EL (cell line): ENCODE data around the gene CAPZB.

Experiments used
- DNase-seq: peaks from one replicate; pipeline ENCODE4 v3.0.0-alpha.2; 2016

CAPZB gene

DNA sequence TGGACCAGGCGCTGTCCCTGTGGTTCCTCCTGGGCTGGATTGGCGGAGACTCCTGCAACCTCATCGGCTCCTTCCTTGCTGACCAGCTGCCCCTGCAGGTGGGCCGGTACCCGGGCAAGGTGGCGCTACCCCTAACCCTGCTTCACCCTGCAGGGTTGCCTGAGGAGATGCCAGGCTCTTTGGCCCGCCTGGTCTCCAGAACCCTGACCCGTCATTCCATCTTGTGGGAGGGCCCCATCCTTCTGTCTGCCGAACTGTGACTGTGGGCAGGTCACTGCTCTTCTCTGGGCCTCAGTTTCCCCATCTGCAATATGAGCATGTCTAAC lies 160.7 kb downstream of the CAPZB start:
- no peak for DNase-seq

DNA sequence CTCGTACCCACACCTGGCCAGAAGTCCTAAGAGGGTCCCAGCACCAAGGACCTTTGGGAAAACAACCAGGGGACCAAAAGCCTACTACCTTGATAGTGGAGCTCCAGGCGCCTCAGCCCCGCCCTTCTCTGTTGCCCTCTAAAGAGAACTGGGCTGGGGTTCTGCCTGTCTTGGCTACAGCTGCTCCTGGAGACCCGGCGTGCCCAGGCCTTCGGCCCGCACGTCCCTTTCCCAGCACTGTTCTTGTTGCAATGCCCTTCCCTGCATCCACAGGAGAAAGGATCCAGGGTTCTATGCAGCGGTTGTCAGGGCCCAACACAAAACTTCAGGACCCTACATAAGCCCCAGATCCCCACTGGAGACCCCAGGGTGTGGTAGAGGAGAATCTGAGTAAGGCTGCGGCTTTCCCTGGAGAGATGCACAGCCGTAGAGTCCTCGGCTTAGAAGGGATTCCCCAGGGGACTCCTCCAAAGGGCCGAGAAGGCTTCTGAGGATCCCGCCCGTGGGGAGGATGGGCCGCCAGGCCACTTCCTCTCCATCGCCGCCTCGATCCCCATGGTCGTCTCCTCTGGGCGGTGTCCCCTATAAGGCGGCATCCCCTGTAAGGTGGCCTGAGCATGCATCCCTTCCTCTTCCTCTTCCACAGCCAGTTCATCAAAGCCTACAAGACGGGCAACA lies 161.2 kb downstream of the CAPZB start:
- DNase-seq: no peak

DNA sequence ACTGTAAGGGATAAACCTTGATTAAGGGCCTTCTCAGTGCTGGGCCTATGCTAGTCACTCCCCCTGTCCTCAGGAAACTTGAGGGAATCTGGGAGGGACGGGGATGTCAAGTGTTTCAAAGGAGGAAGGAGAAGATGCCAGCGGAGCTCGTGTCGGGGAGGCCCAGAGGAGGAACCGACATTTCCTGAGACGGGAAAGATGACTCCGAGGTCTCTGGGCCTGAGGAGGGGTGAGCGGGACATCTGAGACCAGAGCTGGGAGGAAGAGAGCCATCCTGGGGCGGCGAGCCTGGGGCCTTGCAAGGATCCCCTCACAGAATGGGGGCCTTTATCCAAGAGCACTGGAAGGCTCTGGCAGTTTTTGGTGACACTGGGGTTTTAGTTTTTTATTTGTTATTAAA lies 162.9 kb downstream of the CAPZB start:
- DNase-seq: no peak

DNA sequence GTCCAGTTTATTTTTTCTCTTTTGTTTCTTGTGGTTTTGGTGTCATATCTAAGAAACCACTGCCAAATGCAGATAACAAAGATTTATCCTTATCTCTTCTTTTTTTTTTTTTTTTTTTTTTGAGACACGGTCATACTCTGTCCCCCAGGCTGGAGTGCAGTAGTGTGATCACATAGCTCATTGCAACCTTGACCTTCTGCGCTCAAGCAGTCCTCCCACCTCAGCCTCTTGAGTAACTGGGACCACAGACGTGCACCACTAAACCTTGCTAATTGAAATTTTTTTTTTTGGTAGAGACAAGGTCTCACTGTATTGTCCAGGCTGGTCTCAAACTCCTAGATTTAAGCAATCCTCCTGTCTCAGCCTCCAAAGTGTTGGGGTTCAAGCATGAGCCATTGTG lies 164.3 kb downstream of the CAPZB start:
- DNase-seq: no peak

DNA sequence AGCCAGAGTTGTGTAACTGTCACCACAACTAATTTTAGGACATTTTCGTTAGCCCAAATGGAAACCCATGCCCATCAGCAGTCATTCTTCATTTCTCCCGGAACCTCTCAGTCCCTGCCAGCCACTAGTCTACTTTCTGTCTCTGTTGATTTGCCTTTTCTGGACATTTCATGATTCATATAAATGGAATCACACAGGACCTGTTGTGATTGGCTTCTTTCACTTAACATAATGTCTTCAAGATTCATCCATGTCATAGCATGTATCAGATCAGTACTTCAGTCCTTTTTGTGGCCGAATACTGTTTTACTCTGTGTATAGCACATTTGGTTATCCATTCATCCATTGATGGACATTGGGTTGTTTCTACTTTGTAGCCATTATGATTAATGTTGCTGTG lies 166.1 kb downstream of the CAPZB start:
- DNase-seq: no peak

DNA sequence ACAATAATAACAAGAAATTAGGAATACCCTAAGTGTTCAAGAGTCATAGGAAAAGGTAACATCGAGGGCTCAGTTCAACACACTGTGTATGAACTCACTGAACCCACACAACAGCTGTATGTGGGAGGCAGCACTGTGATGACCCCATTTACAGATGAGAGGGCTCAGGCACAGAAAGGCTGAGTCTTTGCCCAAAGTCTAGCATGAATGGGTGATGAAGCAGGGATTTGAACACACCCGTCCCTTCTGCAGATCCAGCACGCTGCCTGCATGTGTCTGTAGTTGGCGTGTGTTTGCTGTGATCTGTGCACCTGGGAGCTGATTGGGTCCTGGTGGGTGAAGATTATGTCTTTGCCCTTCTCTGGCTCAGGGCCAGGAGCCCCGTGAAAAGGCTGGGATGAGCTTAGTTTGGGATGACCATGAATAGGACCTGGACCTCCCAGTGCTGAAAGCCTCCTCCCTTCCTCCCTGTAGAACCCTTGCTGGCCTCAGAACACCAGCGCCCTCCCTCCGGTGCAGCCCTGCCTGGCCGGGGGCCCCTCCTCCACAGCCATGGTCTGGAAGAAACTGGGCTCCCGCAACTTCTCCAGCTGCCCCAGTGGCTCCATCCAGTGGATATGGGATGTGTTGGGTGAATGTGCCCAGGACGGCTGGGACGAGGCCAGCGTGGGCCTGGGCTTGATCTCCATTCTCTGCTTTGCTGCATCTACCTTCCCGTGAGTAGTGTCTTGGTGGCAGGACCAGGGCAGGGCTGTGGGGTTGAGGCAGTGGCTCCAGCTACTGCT lies 168.0 kb downstream of the CAPZB start:
- no peak for DNase-seq

DNA sequence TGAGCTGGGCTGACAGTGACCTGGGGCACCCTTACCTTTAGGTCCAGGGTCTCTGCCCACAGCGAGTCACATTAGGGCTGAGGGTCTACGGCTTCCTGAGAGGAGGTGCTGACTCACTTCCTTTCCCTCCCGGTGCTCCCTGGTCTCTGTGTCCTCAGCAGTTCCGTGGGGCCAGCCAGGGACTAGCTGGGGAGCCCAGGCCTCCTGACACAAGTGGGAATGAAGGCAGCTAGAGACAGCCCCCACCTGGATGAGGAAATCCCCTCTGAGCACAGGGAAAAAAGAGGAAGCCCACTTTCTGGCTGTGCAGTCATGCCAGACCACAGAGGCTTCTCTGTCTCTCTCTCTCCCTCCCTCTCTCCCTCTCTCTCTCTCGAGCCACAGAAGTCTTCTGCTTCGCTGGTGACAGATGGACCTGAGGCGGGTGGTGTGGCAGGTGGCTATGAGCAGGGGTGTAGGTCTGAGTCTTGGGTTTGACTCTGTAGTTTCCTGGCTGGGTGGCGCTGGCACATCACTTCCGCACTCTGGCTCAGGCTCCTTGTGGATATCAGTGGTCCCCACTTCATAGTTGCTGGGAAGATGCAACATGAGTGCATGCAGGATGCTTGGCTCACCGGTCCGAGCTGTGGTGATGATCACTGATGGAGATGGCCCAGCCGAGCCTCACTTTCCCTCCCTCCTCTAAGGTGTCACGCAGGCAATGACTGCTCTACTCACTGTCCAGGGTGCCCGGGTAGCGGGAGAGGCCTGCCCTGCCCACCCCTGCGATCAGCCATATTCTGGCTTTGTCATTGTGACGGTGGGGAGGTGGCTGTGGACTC lies 169.8 kb downstream of the CAPZB start:
- peak; percentile 73 for DNase-seq

DNA sequence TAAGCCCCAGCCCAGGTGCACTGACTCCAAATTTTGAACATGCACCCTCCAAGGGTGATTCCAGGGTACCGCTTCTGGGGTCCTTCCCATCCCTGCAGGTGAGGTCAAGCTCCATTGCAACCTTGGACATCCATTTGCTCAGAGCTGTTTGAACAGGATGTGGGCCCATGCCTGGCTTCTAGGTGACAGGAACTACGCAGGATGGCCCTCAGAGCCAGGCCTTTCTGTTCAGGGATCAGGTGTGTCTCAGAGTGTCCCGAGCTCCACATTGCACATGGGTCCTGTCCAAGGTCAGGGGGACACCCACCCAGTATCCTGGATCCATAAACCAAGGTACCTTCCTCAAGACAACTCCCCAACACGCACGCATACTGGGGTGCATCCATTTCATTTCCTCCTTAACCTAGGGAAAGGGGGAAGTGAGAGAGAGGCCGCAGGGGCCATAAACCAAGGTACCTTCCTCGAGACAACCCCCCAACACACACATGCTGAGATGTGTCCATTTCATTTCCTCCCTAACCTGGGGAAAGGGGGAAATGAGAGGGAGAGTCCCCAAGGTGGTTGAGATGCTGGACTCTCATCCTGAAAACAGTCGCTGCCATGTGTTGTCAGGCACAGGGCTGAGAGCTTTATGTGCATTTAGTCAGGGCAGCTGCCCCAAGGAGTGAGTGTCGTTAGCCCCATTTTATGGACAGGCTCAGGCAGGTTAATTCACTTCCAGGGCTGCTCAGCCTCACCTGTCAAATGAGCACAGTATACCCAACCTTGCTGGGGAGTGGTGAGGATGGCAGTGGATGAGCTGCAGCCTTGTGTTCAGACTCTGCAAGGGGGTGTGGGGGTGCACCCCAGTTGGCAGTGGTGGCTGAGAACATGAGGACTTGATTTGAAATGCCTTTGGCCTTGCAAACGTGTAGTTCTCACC lies 171.1 kb downstream of the CAPZB start:
- DNase-seq: no peak

DNA sequence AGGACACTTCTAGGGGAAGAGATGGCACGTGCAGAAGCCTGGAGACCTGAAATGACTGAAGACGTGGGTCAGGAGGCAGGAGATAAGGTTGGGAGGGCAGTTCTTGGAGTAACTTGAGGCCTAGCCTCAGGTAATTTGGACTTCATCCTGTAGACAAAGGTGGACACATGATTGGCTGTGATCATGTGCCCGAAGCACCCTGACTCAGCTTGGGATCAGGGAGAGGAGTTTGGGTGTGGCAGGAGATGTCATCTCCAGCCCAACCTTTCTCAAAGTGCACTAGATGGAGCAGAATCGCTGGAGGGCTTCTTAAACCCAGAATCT lies 171.7 kb downstream of the CAPZB start:
- no peak for DNase-seq

DNA sequence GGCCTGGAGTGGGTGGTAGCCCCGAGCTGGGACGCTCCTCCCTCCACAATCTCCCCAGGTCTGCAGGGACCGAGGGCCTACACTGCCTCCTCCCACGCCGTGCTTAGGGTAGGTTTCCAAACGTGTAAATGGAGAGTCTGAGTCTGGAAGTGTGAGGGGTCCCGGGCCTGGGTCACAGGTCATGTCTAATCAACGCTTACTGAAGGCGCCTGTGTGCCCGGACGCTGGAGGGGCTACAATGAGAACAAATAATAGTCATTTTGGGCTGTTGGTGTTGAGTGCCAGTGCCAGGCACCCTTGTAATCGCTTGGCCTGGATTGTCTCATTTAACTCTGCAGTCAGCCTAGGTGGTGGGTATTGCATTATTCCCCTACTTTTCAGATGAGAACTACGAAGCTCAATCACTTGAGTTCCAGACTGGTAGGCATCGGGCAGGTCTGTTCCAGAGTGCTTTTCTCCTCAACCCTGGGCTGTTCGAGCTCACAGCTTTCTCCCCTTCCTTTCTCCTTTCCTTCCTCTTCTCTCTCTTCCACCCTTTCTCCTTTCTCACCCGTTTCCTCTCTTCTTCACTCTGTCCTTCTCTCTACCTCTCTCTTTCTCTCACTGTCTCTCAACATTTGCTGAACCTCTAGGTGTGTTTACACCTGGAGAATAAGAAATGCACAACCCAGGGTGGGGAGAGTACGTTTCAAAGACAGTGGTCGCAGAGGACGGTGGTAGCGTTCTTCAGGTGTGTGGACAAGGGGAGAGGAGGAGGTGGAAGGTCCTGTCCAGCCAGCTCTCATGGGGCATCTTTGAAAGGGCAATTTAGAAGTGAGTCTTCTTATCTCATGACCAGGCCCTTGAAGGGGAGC lies 172.3 kb downstream of the CAPZB start:
- no peak for DNase-seq

DNA sequence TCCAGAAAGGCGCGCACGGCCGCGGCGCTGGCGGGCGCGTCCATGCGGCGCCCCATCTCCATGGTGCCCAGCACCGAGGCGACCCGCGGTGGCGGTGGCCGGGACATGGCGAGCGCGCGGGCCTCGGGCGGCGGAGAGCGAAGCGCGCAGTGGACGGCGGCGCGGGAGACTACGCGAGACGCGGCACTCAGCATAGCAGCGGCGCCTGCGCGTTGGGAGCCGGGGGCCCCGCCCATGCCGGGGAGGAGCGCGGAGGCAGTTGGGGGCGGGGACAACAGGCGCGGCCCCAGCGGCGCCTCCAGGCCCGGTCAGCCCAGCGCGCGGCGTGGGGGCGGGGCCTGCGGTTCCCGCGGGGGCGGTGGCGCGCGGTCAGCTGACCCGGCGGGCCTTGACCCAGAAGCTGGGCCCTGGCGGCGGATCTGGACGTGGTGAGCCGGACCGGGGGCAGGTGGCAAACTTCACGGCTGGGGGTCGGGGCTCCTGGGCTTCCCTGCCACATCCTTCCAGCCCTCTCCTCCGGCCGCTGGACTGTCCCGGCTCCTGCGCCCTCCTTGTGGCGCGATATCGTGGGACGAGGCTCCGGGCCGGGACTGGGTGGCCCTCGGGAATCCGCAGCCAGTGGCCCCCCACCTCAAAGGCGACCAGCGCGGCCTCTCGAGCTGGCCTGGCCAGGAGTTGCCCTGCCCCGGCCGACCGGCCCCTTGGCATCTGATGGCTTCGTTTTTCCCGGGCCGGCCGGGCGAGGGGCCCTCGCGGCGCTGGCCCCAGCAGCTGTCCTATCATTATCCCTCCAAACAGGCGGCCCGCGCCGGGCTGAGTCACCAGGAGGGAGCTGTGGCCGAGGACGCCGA lies 173.2 kb downstream of the CAPZB start, which contains the start of the genes AKR7A2 and SLC66A1:
AKR7A2 (minus strand) TSS at position 214 of the 851 bp plus-strand sequence; CDS start at position 194, 20 bp downstream.
SLC66A1 (plus strand) TSS at position 396 of the 851 bp plus-strand sequence. CDS start 5,352 bp downstream, outside the sequence.
- peak; percentile 93 for DNase-seq

DNA sequence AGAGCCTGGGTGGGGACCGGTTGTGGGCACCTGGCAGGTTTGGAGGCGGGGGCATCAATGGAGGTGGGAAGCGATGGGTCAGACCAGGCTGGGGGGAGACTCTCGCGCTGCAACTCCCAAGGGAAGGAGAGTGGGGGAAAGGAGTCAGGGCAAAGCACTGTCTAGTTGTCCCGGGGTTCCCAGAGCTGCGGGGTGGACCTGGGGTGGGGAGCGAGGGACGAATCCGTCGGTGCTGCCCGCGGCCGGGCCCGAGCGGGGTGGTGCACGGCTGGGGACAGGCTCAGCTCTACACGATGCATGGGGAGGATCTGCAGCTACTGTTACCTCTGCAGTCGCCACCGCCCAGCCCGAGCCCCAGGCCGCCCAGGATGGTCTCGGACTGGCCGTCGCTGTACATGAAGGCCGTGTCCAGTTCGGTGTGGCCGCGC lies 173.8 kb downstream of the CAPZB start:
- no peak for DNase-seq

DNA sequence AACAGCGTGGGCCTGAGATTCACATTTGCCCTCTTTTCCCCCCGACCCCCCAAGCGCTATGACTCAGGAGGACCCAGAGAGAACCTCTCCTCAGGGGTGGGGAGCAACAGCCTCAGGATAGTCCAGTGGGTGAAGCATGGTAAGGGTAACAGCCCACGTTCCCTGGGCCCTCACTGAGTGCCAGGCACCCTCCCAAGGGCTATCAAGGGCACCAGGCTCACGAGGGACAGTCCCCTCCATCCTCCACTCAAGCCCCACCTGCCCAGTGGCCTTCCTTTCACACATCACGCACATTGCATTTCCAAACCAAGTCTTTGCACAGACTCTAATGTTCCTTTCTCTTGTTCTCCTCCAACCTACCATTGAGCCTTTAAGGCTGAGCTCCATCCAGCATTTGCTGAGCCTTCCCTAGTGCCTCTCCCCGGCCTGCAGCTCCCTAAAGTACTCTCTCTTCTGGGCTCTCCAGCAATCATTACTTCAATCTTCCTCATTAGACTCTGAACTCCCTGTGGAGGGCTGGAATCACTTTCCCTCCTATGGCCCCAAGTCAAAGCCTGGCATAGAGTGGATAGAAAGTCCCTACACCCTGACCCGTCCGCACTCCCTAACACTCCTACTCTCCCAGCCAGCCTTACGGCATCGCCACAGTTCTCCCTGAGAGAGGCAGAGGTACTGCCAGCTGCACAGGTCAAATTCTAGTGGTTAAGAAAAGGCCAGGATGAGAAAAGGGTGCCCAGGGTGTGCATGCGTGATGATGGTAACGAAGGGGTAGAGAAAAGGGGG lies 174.4 kb downstream of the CAPZB start:
- DNase-seq: peak; percentile 33

DNA sequence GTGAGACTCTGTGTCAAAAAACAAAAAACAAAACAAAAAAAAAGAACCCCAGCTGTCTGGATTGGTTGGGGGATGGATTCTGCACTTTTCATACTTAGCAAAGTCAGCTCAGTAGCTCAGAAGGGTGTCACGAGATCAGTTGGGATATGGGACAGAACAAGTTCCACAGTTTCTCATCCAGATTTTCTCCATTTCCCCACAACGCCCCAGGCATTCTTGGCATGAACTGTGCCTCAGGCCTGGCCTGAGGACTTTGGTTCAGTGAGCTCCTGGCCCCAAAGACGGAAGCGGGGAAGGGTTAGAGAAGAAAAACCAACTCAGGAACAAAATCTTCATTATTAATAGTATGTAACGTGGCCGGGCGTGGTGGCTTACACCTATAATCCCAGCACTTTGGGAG lies 175.3 kb downstream of the CAPZB start:
- DNase-seq: no peak

DNA sequence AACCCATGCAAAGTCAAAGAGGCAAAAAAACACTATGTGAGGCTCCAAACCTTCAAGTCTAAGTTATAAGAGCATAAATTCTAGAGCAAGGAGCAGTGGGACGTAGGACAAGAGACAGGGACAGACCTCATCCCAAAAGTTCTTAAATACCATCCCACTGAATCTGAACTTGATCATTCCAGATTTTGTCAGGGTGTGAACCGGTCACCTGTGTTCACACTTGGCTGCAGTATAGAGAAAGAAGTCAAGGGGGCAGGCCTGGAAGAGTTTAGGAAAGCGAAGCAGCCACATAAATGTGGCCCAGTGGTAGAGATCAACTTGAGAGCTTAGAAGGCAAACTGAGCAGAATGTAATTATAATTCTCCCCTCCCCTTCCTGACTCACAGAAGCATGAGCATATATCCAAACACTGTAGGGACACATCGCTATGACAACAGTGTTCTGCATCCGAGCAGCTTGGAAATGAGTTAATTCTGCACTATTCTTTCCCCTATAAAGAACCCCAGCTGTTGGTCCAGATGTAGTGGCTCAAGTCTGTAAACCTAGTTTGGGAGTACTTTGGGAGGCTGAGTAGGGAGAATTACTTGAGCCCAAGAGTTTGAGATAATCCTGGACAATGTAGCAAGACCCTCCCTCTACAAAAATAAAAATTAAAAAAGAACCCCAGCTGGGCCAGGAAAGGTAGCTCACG lies 176.1 kb downstream of the CAPZB start:
- peak; percentile 65 for DNase-seq

DNA sequence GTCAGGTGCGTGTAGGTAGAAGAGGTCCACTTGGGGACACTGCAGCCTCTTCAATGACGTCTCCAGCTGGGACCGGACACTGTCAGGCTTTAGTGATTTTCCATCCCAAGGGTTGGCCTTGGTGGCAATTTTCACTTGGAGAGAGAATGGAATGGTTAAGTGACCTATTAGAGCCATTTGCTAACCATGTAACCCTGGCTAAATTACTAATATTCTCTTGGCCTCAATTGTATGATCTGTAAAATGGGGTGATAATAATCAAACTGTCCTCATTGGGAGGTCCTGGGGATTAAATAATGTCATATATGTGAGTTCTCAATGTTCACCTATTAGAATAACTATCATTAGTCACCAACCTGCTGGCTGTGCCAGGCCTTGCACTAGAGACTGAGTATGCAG lies 176.8 kb downstream of the CAPZB start:
- DNase-seq: no peak

DNA sequence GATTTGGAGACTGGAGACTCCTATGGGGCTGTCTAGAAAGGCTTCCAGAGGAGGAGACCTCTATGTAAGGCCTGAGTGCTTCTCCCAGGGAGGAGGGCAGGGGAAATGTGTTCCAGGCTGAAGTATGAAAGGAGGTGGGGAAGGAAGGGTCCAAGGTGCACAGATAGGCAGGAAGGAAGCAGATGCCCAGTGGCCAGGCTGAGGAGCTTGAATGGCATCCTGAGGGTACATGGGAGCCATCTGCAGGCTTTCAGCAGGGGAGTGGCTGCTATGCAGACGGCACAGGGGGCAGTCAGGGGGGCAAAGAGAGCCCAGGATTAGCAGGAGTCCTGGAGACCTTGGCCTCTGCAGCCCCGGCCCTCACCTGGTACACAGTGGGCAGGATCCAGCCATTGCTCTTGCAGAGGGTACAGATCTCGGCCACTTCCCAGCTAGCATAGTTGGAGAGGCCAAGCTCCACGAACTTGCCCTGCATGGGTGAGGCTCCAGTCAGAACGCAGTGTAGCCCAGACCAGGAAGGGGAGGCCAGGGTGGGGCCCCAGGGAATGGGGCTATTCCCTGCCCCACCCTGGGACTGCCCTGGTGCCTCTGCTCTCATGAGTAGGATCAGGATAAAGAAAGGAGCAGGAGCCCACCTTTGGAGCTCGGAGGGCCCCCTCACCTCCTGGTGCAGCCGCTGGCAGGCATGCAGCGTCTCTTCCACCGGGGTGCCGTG lies 177.4 kb downstream of the CAPZB start:
- no peak for DNase-seq

DNA sequence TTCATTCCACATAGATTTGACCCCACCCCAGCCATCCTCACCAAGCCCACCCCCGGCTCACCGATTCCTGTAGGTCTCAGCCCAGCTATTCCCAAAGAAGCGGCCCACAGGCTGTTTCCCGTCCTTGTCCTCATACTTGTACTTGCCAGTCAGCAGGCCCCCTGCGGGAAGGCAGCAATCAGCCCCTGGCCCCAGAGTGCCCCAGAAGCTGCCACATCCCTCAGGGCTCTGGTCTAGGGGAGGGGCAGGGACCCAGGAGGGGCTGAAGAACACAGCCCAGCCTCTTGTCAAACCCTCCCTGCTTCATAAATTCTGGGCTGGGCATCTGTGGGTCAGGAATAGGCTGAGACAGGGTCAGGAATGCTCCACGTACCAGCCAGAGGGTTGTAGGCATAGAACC lies 178.4 kb downstream of the CAPZB start:
- DNase-seq: no peak
